ENCODE data around the gene PRKN.

GRCh38 chr6:162226803-162227202, 500.8 kb downstream of the PRKN start:
- TF ChIP-seq EZH2phosphoT487 (IDR thresholded peaks at IDR 0.05; ENCODE audit: insufficient read depth, low read depth) (no peak), EZH2 (IDR thresholded peaks at IDR 0.05; ENCODE audit: insufficient read depth, poor library complexity, severe bottlenecking) (no peak)
